ENCODE measurements around the gene KIF14. TPM values are rescaled to one million over a fixed set of nuclear protein-coding genes. Genes with fewer than 3 reads are reported as not detected.

The KIF14 gene
- total and polyA plus RNA-seq, 2 of the 13 experiments (the other 11 are each of a cell fraction or from before 2014, with no cell fraction given) = 3.3 to 11.2 TPM

- peak; percentile 61; the same call in 1 of the 2 replicates for TF ChIP-seq ZBTB26 (CRISPR knock-in tag; IDR thresholded peaks at IDR 0.05; ENCODE audit: borderline replicate concordance)
- TF ChIP-seq ZNF235 (CRISPR knock-in tag; IDR thresholded peaks at IDR 0.05; ENCODE audit: borderline replicate concordance) = peak; percentile 30; the same call in 1 of the 2 replicates
- TF ChIP-seq TEAD3 (CRISPR knock-in tag; optimal IDR thresholded peaks at IDR 0.05; ENCODE audit: borderline replicate concordance) = peak; percentile 53
- no peak for TF ChIP-seq RBAK (CRISPR knock-in tag; IDR thresholded peaks at IDR 0.05)
- TF ChIP-seq TCF12 (IDR thresholded peaks at IDR 0.05) = no peak
- 0 out of 2 replicates have a peak, but pooled peaks have one; percentile 48 for TF ChIP-seq TCF12 (CRISPR knock-in tag; IDR thresholded peaks at IDR 0.05)
- TF ChIP-seq ATF6 (CRISPR knock-in tag; conservative IDR thresholded peaks at IDR 0.05) = no peak
- TF ChIP-seq SNAPC2 (CRISPR knock-in tag; IDR thresholded peaks at IDR 0.05) = peak; percentile 57; the same call in 1 of the 2 replicates
- TF ChIP-seq IKZF5 (CRISPR knock-in tag; IDR thresholded peaks at IDR 0.05) = 0 out of 2 replicates have a peak, but pooled peaks have one; percentile 60
- TF ChIP-seq SP1 (IDR thresholded peaks at IDR 0.05) = no peak
- peak; percentile 77 for TF ChIP-seq SP1 (CRISPR knock-in tag; IDR thresholded peaks at IDR 0.05)
- peak; percentile 87 for TF ChIP-seq REPIN1 (CRISPR knock-in tag; IDR thresholded peaks at IDR 0.05; ENCODE audit: borderline replicate concordance, low read depth)
- TF ChIP-seq RBFOX2 (IDR thresholded peaks at IDR 0.05; ENCODE audit: low read depth, low read length) = peak; percentile 98
- TF ChIP-seq TIGD3 (CRISPR knock-in tag; IDR thresholded peaks at IDR 0.05; ENCODE audit: borderline replicate concordance) = no peak
- TF ChIP-seq HNF4A (CRISPR knock-in tag; IDR thresholded peaks at IDR 0.05) = no peak
- no peak for TF ChIP-seq NCOA1 (CRISPR knock-in tag; IDR thresholded peaks at IDR 0.05)
- no peak for TF ChIP-seq ZBTB8A (CRISPR knock-in tag; IDR thresholded peaks at IDR 0.05; ENCODE audit: borderline replicate concordance, low read depth)
- peak; percentile 83 for TF ChIP-seq SRSF1 (optimal IDR thresholded peaks at IDR 0.05; ENCODE audit: low read depth, low read length)
- no peak for TF ChIP-seq ATF7 (IDR thresholded peaks at IDR 0.05)
- TF ChIP-seq ATF7 (CRISPR knock-in tag; IDR thresholded peaks at IDR 0.05) = peak; percentile 53; the same call in 1 of the 2 replicates
These were observed 49.0 kb upstream of the KIF14 start, which contains the start of gene DDX59 (continued) for GRCh38 chr1:200669314-200670241.
